ENCODE results near the gene GNG2.

- TF ChIP-seq CTCF (IDR thresholded peaks at IDR 0.05) (no peak), POLR2A (IDR thresholded peaks at IDR 0.05) (no peak)
Observed at GRCh38 chr14:51817326-51817725, 43.1 kb upstream of the GNG2 start.

Measured in uterus (tissue), 2 donors.